Testis (tissue), 5 donors: ENCODE data around the gene DHX16. TPM values are rescaled to one million over a fixed set of nuclear protein-coding genes. Genes with fewer than 3 reads are reported as not detected.
A peak's percentile ranks its signal among the peaks of the same experiment; 100 is the strongest.
"Not testable (repeated sequence)": the region's sequence is repeated elsewhere in the genome, so short reads cannot be mapped to it uniquely, and the experiment has no call there.

Experiments
- DNase-seq: peaks from one replicate; pipeline ENCODE4 v3.0.0-alpha.2; 2019
- H3K27ac ChIP-seq, 2 donors: fragments of 200-600 bp; sonication (generic); one replicate each; pipeline ENCODE4 v1.5.1; 2019
- H3K27me3 ChIP-seq: fragments of 200-600 bp; sonication (generic); one replicate; pipeline ENCODE4 v1.5.1; 2019
- H3K36me3 ChIP-seq: fragments of 200-600 bp; sonication (generic); one replicate; pipeline ENCODE4 v1.5.1; 2017; ENCODE audit warnings: low read depth; ENCODE audit errors: missing control alignments
- H3K4me1 ChIP-seq: fragments of 200-600 bp; sonication (generic); one replicate; pipeline ENCODE4 v1.5.1; 2019
- H3K4me3 ChIP-seq, 2 donors: fragments of 200-600 bp; sonication (generic); one replicate each; pipeline ENCODE4 v1.5.1; 2017 to 2019
- H3K9me3 ChIP-seq: fragments of 200-600 bp; sonication (generic); one replicate; pipeline ENCODE4 v1.5.1; 2017
- POLR2A ChIP-seq: fragments of 450-650 bp; IDR thresholded peaks from one replicate; pipeline ENCODE4 v1.6.1; 2017; ENCODE audit warnings: antibody characterized with exemption, mild to moderate bottlenecking, moderate library complexity
- WGBS, 2 donors: methylation state at CpG; one replicate each; pipeline ENCODE4 v1.1.5; 2018; 5-methylcytosine and 5-hydroxymethylcytosine counted together
- intact Hi-C: fragments of 100-400 bp; cut with DNase I; formaldehyde crosslinking; loops from one replicate; pipeline ENCODE4 v1.15.1; 2023; ENCODE audit warnings: low total_unique reads
- long read RNA-seq, 2 donors: transcript quantifications; one replicate each; lab custom pipeline, GENCODE V29; 2026
- polyA plus RNA-seq: library from polyadenylated mRNA; stranded (reverse); fragments of 350-450 nt; fragmentation: Illumina TruSeq; extraction: RNeasy Lipid Tissue Mini Kit (QIAGEN cat#74804); gene quantifications from one replicate; pipeline ENCODE4 v1.2.3, GENCODE V29; 2014; ENCODE audit warnings: low read depth, low replicate concordance; ENCODE audit not compliant: insufficient read depth
- total RNA-seq, 2 donors: library from RNA; depleted of rRNA; stranded (reverse); fragments of >200 nt; gene quantifications; one replicate each; pipeline ENCODE4 v1.2.3, GENCODE V29; 2016
- TF ChIP-seq, protein P1 (sequence below), 3 experiments: fragments of 450-650 bp in 2 of 3; fragments of 200-600 bp in 1 of 3; sonication (generic) in 1 of 3; IDR thresholded peaks; one replicate each; pipeline ENCODE4 v1.5.1; 2016 to 2019; ENCODE audit warnings: antibody characterized with exemption in 3 of 3, mild to moderate bottlenecking in 2 of 3, moderate library complexity in 1 of 3

The DHX16 gene
- total RNA-seq (10 to 100 TPM; 68.0 TPM), polyA plus RNA-seq (109 TPM)
- long read RNA-seq, donor 1, partial matches to known transcripts = 0 of 1 reads
- long read RNA-seq, donor 1, other reads (novel, unspliced or antisense) = 0 of 1 reads
- long read RNA-seq, donor 2, partial matches to known transcripts = 0 of 2 reads
- long read RNA-seq, donor 2, other reads (novel, unspliced or antisense) = 0 of 2 reads

- 0% methylated on average over 33 to 57 of the region's 57 CpGs for WGBS, 2 donors
- Histone ChIP-seq H3K4me1 (peaks cover 12% of the 10 kb centered on the region), H3K4me3 (peak within 1 kb of the TSS; percentile 86), H3K27me3 (no peaks in the 10 kb centered on the region), H3K36me3 (no peaks in the 10 kb centered on the region), H3K9me3 (no peaks in the 10 kb centered on the region), H3K27ac (peak within 1 kb of the TSS; percentile 44 to 77)
- intact Hi-C loops = no loop called here
- no peak for TF ChIP-seq POLR2A
- TF ChIP-seq, protein P1, sequence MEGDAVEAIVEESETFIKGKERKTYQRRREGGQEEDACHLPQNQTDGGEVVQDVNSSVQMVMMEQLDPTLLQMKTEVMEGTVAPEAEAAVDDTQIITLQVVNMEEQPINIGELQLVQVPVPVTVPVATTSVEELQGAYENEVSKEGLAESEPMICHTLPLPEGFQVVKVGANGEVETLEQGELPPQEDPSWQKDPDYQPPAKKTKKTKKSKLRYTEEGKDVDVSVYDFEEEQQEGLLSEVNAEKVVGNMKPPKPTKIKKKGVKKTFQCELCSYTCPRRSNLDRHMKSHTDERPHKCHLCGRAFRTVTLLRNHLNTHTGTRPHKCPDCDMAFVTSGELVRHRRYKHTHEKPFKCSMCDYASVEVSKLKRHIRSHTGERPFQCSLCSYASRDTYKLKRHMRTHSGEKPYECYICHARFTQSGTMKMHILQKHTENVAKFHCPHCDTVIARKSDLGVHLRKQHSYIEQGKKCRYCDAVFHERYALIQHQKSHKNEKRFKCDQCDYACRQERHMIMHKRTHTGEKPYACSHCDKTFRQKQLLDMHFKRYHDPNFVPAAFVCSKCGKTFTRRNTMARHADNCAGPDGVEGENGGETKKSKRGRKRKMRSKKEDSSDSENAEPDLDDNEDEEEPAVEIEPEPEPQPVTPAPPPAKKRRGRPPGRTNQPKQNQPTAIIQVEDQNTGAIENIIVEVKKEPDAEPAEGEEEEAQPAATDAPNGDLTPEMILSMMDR (IDR thresholded peaks at IDR 0.05) = peak; percentile 83 to 98 (median 96)
- DNase-seq = peak; percentile 97
Observed at GRCh38 chr6:30672445-30673253, at the start of gene DHX16. TSS of gene DHX16 (minus strand) at chr6:30673006. CDS start at chr6:30672841, 165 bp downstream.

GRCh38 chr6:30722025-30722279 is 49.1 kb upstream of the DHX16 start:
- 6 to 9% methylated on average over 10 of the region's 10 CpGs for WGBS, 2 donors
- intact Hi-C loops = loop anchor here (2.0 to 10.0 kb wide), 2 partner anchors 43 to 1077 kb away; no protein-coding TSS in a partner anchor
- H3K36me3 ChIP-seq, DNase-seq, H3K9me3 ChIP-seq, H3K27me3 ChIP-seq: not testable (repeated sequence)
- peak overlapping the region; percentile 61 to 90 for H3K27ac ChIP-seq
- H3K4me3 ChIP-seq = peak overlapping the region; percentile 73 to 99
- peaks cover 27% of the 10 kb centered on the region for H3K4me1 ChIP-seq

GRCh38 chr6:30721198-30722024 is 48.6 kb upstream of the DHX16 start:
- DNase-seq = peak; percentile 94
- no peaks in the 10 kb centered on the region for H3K9me3 ChIP-seq
- H3K4me3 ChIP-seq = peak overlapping the region; percentile 73 to 99
- TF ChIP-seq, protein P1 (IDR thresholded peaks at IDR 0.05) = peak; percentile 33 to 58 (median 49)
- TF ChIP-seq POLR2A = peak; percentile 34
- 1 to 3% methylated on average over 32 to 69 of the region's 71 CpGs for WGBS, 2 donors
- peaks cover 30% of the 10 kb centered on the region for H3K4me1 ChIP-seq
- H3K27ac ChIP-seq = peak overlapping the region; percentile 89 to 90
- no peaks in the 10 kb centered on the region for H3K27me3 ChIP-seq
- no peaks in the 10 kb centered on the region for H3K36me3 ChIP-seq
- intact Hi-C loops = loop anchor here (2.0 to 10.0 kb wide), 3 partner anchors 35 to 1077 kb away; partner anchors contain the start of gene PPP1R18

DNA sequence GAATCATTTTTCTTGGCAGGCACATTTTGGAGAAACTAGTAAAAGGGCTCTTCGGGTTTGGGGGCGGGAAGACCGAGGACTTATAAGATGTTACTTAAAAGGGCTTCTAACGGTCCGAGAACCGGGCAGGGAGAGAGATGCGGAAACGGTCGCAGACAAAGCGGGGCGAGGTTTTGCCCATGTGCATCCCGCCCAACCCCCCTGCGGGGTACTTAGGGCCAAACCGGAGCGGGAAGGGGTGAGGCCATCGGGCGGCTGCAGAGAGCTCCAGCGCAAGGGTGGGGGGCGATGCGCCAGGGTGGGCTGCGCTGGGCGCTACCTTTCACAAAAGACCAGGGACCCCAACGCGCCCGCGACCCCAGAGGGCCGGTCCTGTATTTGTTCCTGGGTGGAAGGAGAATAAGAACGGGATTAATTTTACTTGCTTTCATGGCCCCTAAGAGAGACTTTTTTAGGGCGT is 48.0 kb upstream of the DHX16 start:
- 0% methylated on average over 27 to 29 of the region's 29 CpGs for WGBS, 2 donors
- peak overlapping the region; percentile 89 to 90 for H3K27ac ChIP-seq
- peak; percentile 84 for DNase-seq
- H3K9me3 ChIP-seq = no peaks in the 10 kb centered on the region
- H3K4me1 ChIP-seq = peaks cover 30% of the 10 kb centered on the region
- H3K27me3 ChIP-seq = no peaks in the 10 kb centered on the region
- intact Hi-C loops = loop anchor here (2.0 to 10.0 kb wide), 2 partner anchors 34 to 1076 kb away; partner anchors contain the start of gene PPP1R18
- peak overlapping the region; percentile 73 to 99 for H3K4me3 ChIP-seq
- no peak for TF ChIP-seq POLR2A
- TF ChIP-seq, protein P1 (IDR thresholded peaks at IDR 0.05) = no peak
- H3K36me3 ChIP-seq = no peaks in the 10 kb centered on the region
